Testis (tissue), 2 donors: Measurements from ENCODE around the gene C17orf78.

Experiments used
- CTCF ChIP-seq, 3 experiments: fragments of 450-650 bp in 2 of 3; fragments of 200-600 bp in 1 of 3; sonication (generic) in 1 of 3; IDR thresholded peaks; one replicate each; pipeline ENCODE4 v1.5.1; 2016 to 2019; ENCODE audit warnings: antibody characterized with exemption in 3 of 3, mild to moderate bottlenecking in 2 of 3, moderate library complexity in 1 of 3
- POLR2A ChIP-seq: fragments of 450-650 bp; IDR thresholded peaks from one replicate; pipeline ENCODE4 v1.6.1; 2017; ENCODE audit warnings: antibody characterized with exemption, mild to moderate bottlenecking, moderate library complexity

- TF ChIP-seq CTCF (IDR thresholded peaks at IDR 0.05) (no peak), POLR2A (no peak)
These were observed 15.4 kb downstream of the C17orf78 start for GRCh38 chr17:37391146-37391545.
